SK-N-SH (cell line): ENCODE data around the gene CTNND1.
"Not testable (repeated sequence)": the region's sequence is repeated elsewhere in the genome, so short reads cannot be mapped to it uniquely, and the experiment has no call there.

Experiments
- EP300 ChIP-seq, 2 experiments: IDR thresholded peaks; 2 replicates each; pipeline versions ENCODE4 v1.4.0 to v1.6.1; 2012; ENCODE audit warnings: borderline replicate concordance in 1 of 2, low read depth in 1 of 2, low read length in 1 of 2
- FOXJ3 ChIP-seq: sonication (generic); formaldehyde crosslinking; IDR thresholded peaks from 2 replicates; pipeline ENCODE4 v1.5.1; 2020; ENCODE audit warnings: mild to moderate bottlenecking, missing genetic modification reagents
- RAD21 ChIP-seq: IDR thresholded peaks from 2 replicates; pipeline ENCODE4 v1.6.1; 2012; ENCODE audit warnings: mild to moderate bottlenecking, low read length

GRCh38 chr11:57838609-57839008, 77.0 kb downstream of the CTNND1 start:
- not testable (repeated sequence) for TF ChIP-seq EP300 (IDR thresholded peaks at IDR 0.05; ENCODE audit: borderline replicate concordance in 1 of 2, low read depth in 1 of 2, low read length in 1 of 2); FOXJ3; RAD21
